ENCODE measurements around the gene HJV. TPM values are rescaled to one million over a fixed set of nuclear protein-coding genes. Genes with fewer than 3 reads are reported as not detected.

The HJV gene
- total and polyA plus RNA-seq, 2 of the 13 experiments (the other 11 are each of a cell fraction or from before 2014, with no cell fraction given) = 0.18 TPM; not detected in 1

DNA sequence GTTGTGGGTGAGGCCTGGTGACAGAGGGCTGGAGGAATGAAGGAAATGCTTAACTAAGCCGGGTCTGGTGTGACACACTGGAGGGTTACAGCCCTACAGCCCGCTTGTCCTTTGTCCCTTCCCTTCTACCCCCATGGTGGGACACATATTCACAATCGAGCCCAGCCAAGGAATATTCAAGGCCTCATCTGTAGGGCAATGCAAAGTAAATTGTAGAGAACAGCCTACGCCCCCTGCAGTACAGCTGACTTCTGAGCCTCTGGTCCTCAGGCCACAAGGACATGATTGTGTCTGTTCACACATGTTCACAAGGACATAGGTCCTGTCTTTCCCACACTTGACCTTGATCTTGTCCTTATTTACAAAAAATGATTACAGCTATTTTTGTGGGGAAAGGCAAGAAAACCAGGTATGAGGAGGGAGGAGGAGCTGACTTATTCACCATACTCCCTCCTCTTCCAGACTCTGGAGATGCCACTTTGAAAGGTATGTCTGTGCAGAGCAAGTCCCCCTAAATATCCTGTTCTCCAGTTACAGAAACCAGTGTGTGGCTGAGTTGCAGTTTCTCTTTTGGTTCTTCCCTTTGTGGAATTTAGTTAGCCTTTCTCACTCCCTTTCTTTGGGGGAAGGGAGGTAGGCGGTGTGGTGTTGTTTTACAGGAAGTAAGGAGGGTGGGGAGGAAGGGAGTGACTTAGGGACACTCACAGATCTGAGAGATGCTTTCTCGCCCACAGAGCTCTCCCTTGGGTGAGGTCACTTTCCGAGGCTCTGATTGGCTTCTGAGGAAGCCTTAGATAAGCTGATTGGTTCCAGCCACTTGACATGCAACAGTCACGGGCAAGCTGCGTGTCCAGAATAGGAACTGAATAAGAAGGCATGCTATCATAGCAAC is 42.4 kb downstream of the HJV start (continued):
- TF ChIP-seq, protein P1, sequence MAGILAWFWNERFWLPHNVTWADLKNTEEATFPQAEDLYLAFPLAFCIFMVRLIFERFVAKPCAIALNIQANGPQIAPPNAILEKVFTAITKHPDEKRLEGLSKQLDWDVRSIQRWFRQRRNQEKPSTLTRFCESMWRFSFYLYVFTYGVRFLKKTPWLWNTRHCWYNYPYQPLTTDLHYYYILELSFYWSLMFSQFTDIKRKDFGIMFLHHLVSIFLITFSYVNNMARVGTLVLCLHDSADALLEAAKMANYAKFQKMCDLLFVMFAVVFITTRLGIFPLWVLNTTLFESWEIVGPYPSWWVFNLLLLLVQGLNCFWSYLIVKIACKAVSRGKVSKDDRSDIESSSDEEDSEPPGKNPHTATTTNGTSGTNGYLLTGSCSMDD (CRISPR knock-in tag; IDR thresholded peaks at IDR 0.05) = no peak
- TF ChIP-seq GATAD2A (CRISPR knock-in tag; IDR thresholded peaks at IDR 0.05) (peak; percentile 32; the same call in 1 of the 2 replicates), IRF2 (CRISPR knock-in tag; IDR thresholded peaks at IDR 0.05) (no peak), ZNF354B (CRISPR knock-in tag; IDR thresholded peaks at IDR 0.05) (no peak), MYNN (CRISPR knock-in tag; IDR thresholded peaks at IDR 0.05; ENCODE audit: low read depth) (no peak), AKNA (CRISPR knock-in tag; IDR thresholded peaks at IDR 0.05; ENCODE audit: borderline replicate concordance) (no peak), XBP1 (CRISPR knock-in tag; IDR thresholded peaks at IDR 0.05) (no peak), RXRA (CRISPR knock-in tag; IDR thresholded peaks at IDR 0.05) (no peak), RARA (CRISPR knock-in tag; IDR thresholded peaks at IDR 0.05) (peak; percentile 24; the same call in 1 of the 2 replicates), EHMT2 (IDR thresholded peaks at IDR 0.05; ENCODE audit: borderline replicate concordance, low read depth, low read length) (no peak), NFYC (CRISPR knock-in tag; IDR thresholded peaks at IDR 0.05) (peak; percentile 34; the same call in 1 of the 2 replicates), RXRB (CRISPR knock-in tag; IDR thresholded peaks at IDR 0.05; ENCODE audit: borderline replicate concordance) (peak; percentile 8; the same call in 1 of the 2 replicates), ZSCAN12 (CRISPR knock-in tag; IDR thresholded peaks at IDR 0.05) (no peak), LCORL (IDR thresholded peaks at IDR 0.05) (no peak), LCORL (CRISPR knock-in tag; IDR thresholded peaks at IDR 0.05) (peak; percentile 52; the same call in 1 of the 2 replicates), ZNF639 (CRISPR knock-in tag; conservative IDR thresholded peaks at IDR 0.05) (no peak), ZBTB38 (CRISPR knock-in tag; IDR thresholded peaks at IDR 0.05) (no peak), ZNF280B (CRISPR knock-in tag; IDR thresholded peaks at IDR 0.05; ENCODE audit: borderline replicate concordance) (no peak), SMAD1 (CRISPR knock-in tag; IDR thresholded peaks at IDR 0.05; ENCODE audit: borderline replicate concordance, low read depth) (no peak), ZNF326 (CRISPR knock-in tag; IDR thresholded peaks at IDR 0.05; ENCODE audit: borderline replicate concordance) (no peak), CCAR2 (optimal IDR thresholded peaks at IDR 0.05; ENCODE audit: low read depth, low read length) (no peak), HIVEP1 (CRISPR knock-in tag; IDR thresholded peaks at IDR 0.05) (no peak)
